ENCODE data around the gene FANCM.
"Not testable (repeated sequence)": the region's sequence is repeated elsewhere in the genome, so short reads cannot be mapped to it uniquely, and the experiment has no call there.

FANCM gene

GRCh38 chr14:45140661-45141187, 5.0 kb downstream of the FANCM start:
- DNase-seq, result no peak

- not testable (repeated sequence) for DNase-seq
These were observed 6.4 kb downstream of the FANCM start for GRCh38 chr14:45142083-45142482.

- DNase-seq, result no peak
These were observed 8.9 kb downstream of the FANCM start for GRCh38 chr14:45144658-45145057.

GRCh38 chr14:45145214-45145613, 9.5 kb downstream of the FANCM start:
- no peak for DNase-seq

GRCh38 chr14:45149602-45150001, 13.9 kb downstream of the FANCM start:
- no peak for DNase-seq

GRCh38 chr14:45150386-45150890, 14.7 kb downstream of the FANCM start:
- DNase-seq, result no peak

GRCh38 chr14:45156067-45156466, 20.3 kb downstream of the FANCM start:
- no peak for DNase-seq

- DNase-seq, result no peak
These were observed 34.2 kb downstream of the FANCM start for GRCh38 chr14:45169906-45170305.

- DNase-seq, result no peak
These were observed 41.3 kb downstream of the FANCM start for GRCh38 chr14:45177076-45177475.

- no peak for DNase-seq
These were observed 45.6 kb downstream of the FANCM start for GRCh38 chr14:45181329-45181728.

- no peak for DNase-seq
These were observed 46.1 kb downstream of the FANCM start for GRCh38 chr14:45181806-45182205.

- DNase-seq, result no peak
These were observed 49.5 kb downstream of the FANCM start for GRCh38 chr14:45185100-45185814.

- no peak for DNase-seq
These were observed 59.2 kb downstream of the FANCM start for GRCh38 chr14:45194964-45195363.

GRCh38 chr14:45198551-45198950, 62.8 kb downstream of the FANCM start:
- no peak for DNase-seq

GRCh38 chr14:45199230-45199629, 63.5 kb downstream of the FANCM start:
- DNase-seq, result no peak

- DNase-seq, result no peak
These were observed 66.2 kb downstream of the FANCM start for GRCh38 chr14:45201905-45202304.

- DNase-seq, result no peak
These were observed 68.5 kb downstream of the FANCM start for GRCh38 chr14:45204241-45204640.

- DNase-seq, result no peak
These were observed 74.4 kb downstream of the FANCM start for GRCh38 chr14:45210159-45210558.

- DNase-seq, result no peak
These were observed 75.6 kb downstream of the FANCM start for GRCh38 chr14:45211295-45211694.

- DNase-seq, result no peak
These were observed 76.5 kb downstream of the FANCM start for GRCh38 chr14:45212231-45212630.

- DNase-seq, result not testable (repeated sequence)
These were observed 78.0 kb downstream of the FANCM start for GRCh38 chr14:45213716-45214115.

GRCh38 chr14:45214341-45214740, 78.6 kb downstream of the FANCM start:
- not testable (repeated sequence) for DNase-seq

GRCh38 chr14:45222485-45223262, 86.9 kb downstream of the FANCM start:
- DNase-seq, result no peak

GRCh38 chr14:45227566-45227965, 91.8 kb downstream of the FANCM start:
- DNase-seq, result no peak
